HG03196 (cell line): Measurements from ENCODE around the gene ANXA2.

Experiments
- ATAC-seq: cut with Tn5 transposase; IDR thresholded peaks from one replicate; pipeline ENCODE4 v1.9.1; 2021; ENCODE audit not compliant: unreplicated experiment

ANXA2 gene

DNA sequence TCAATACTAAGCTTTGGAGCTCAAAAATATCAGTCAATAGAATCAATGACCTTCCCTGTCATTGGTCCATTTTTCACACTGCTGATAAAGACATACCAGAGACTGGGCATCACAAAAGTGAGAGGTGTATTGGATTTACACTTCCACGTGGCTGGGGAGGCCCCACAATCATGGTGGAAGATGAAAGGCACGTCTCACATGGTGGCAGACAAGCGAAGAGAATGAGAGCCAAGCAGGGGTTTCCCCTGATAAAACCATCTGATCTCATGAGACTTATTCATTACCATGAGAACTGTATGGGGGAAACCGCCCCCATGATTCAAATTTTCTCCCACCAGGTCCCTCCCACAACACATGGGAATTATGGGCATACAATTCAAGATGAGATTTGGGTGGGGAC lies 81.9 kb downstream of the ANXA2 start:
- ATAC-seq = no peak

- ATAC-seq = no peak
Measured at GRCh38 chr15:60313906-60314305, 83.9 kb downstream of the ANXA2 start.

DNA sequence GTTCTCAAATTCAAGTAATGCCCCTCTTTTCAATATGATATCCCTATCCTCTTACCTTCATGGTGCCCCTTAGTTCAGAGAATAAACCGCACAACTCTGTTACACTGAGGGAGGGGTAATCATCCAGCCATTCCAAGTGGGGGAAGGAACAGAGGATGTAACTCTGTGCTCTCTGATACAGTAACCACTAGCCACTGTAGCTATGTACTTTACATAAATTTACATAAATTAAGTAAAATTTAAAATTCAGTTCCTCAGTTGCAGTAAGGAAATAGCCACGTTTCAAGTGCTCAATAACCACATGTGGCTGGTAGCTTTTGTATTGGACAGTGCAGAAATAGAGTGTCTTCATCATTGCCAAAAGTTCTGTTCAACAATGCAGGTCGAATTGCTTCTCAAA lies 90.8 kb downstream of the ANXA2 start:
- no peak for ATAC-seq

DNA sequence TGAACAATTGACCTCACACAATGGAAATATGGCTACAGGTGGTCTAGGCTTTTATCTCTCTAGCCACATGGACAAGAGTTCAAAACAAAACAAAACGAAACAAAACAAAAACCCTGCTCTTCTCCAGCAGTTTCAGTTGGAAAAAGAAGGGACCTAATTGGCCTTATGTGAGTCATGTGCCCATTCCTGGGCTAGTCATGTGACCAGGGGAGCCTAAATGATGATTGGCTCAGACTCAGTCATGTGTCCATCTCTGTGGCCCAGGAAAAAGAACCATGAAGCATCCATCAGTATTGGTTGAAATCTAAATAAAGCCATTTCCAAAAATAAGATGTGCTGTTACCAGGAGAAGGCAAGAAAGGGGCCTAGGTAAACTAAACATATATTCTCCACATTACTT lies 96.8 kb downstream of the ANXA2 start:
- no peak for ATAC-seq

DNA sequence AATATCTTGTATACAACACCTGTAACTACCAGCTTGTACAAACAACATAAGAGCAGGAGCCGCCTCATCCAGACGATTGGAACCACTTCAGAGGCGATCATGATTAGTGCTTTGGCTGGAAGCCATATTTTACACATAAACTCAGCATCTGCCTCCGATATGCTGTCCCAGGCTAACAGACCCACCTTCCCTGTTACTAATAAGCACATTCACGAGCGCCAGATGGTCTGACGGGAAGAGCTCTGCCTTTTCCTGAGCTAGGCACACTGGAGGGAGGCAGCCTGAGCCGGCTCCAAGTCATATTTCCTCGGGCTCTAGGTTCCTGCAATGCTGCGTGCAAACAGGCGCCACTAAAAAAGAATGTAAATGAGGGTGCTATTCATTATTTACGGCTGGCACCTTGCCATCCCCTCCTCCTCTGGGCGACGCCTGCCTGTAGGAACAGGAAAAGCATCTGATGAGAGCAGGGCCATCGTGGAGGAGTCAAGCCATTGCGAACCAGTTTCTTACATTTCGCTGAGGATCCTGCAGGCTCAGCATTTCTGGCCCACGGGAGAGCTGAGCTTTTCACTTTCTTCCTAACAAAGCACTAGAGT lies 98.2 kb downstream of the ANXA2 start:
- ATAC-seq = no peak
